Mammary epithelial cell (primary cell): ENCODE measurements around the gene TSHR.
"Not testable (repeated sequence)": the region's sequence is repeated elsewhere in the genome, so short reads cannot be mapped to it uniquely, and the experiment has no call there.

Source experiments
- EZH2 ChIP-seq: IDR thresholded peaks from 2 replicates; pipeline ENCODE4 v1.6.1; 2012; ENCODE audit warnings: low read length, inconsistent platforms, borderline replicate concordance
- TF ChIP-seq, protein P1 (sequence below), 2 donors: IDR thresholded peaks in 1 of 2; conservative IDR thresholded peaks in 1 of 2; 2 replicates each; pipeline ENCODE4 v1.5.1; 2011 to 2012; ENCODE audit warnings: inconsistent platforms in 2 of 2, low read length in 2 of 2, mild to moderate bottlenecking in 2 of 2, control low read depth in 1 of 2, low read depth in 1 of 2; ENCODE audit not compliant: insufficient read depth in 1 of 2; ENCODE audit errors: extremely low read depth in 1 of 2

DNA sequence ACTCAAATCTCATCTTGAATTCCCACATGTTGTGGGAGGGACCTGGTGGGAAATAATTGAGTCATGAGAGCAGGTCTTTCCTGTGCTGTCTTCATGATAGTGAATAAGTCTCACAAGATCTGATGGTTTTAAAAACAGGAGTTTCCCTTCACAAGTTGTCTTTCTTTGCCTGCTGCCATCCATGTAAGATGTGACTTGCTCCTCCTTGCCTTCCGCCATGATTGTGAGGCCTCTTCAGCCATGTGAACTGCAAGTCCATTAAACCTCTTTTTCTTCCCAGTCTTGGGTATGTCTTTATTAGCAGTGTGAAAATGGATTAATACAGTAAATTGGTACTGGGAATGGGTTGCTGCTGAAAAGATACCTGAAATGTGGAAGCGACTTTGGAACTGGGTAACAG, 98.6 kb downstream of the TSHR start:
- TF ChIP-seq, protein P1, sequence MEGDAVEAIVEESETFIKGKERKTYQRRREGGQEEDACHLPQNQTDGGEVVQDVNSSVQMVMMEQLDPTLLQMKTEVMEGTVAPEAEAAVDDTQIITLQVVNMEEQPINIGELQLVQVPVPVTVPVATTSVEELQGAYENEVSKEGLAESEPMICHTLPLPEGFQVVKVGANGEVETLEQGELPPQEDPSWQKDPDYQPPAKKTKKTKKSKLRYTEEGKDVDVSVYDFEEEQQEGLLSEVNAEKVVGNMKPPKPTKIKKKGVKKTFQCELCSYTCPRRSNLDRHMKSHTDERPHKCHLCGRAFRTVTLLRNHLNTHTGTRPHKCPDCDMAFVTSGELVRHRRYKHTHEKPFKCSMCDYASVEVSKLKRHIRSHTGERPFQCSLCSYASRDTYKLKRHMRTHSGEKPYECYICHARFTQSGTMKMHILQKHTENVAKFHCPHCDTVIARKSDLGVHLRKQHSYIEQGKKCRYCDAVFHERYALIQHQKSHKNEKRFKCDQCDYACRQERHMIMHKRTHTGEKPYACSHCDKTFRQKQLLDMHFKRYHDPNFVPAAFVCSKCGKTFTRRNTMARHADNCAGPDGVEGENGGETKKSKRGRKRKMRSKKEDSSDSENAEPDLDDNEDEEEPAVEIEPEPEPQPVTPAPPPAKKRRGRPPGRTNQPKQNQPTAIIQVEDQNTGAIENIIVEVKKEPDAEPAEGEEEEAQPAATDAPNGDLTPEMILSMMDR (conservative IDR thresholded peaks at IDR 0.05 in 1 of 2, IDR thresholded peaks at IDR 0.05 in 1 of 2; ENCODE audit: extremely low read depth in 1 of 2, insufficient read depth in 1 of 2, low read depth in 1 of 2, low read length in 2 of 2) = not testable (repeated sequence)
- not testable (repeated sequence) for TF ChIP-seq EZH2
